K562 (cell line): ENCODE results near the gene FN3KRP. TPM values are rescaled to one million over a fixed set of nuclear protein-coding genes. Genes with fewer than 3 reads are reported as not detected.

ENCODE experiments used
- CHCHD3 ChIP-seq: fragments of 250-450 bp; sonication (Bioruptor Pico); IDR thresholded peaks from 2 replicates; pipeline ENCODE4 v2.1.2; 2022; ENCODE audit warnings: mild to moderate bottlenecking
- ETS2 ChIP-seq: IDR thresholded peaks from 2 replicates; pipeline ENCODE4 v1.6.1; 2016; ENCODE audit warnings: borderline replicate concordance, missing genetic modification characterization, mild to moderate bottlenecking, moderate library complexity, missing compliant biosample characterization; ENCODE audit not compliant: poor library complexity, severe bottlenecking
- NCOA6 ChIP-seq: fragments of 450-650 bp; IDR thresholded peaks from 2 replicates; pipeline ENCODE4 v1.6.1; 2017; ENCODE audit warnings: mild to moderate bottlenecking
- SRF ChIP-seq, 2 experiments: fragments of 250-450, 450-650 bp in 1 of 2; sonication (Bioruptor Pico) in 1 of 2; sonication (generic) in 1 of 2; formaldehyde crosslinking; IDR thresholded peaks; 2 replicates each; pipeline versions ENCODE4 v1.5.0 to v1.5.1; 2020 to 2022; ENCODE audit warnings: mild to moderate bottlenecking in 1 of 2, missing genetic modification reagents in 1 of 2
- TEAD4 ChIP-seq, 2 experiments: sonication (generic) in 1 of 2; formaldehyde crosslinking in 1 of 2; IDR thresholded peaks; 2 replicates each; pipeline versions ENCODE4 v1.6.1 to v1.8.0; 2012 to 2022; ENCODE audit warnings: borderline replicate concordance in 1 of 2, inconsistent platforms in 1 of 2, low read length in 1 of 2, mild to moderate bottlenecking in 1 of 2, missing genetic modification reagents in 1 of 2
- ZNF23 ChIP-seq: fragments of 250-450 bp; sonication (Bioruptor Pico); IDR thresholded peaks from 2 replicates; pipeline ENCODE4 v1.4.0; 2020; ENCODE audit warnings: mild to moderate bottlenecking
- ZNF24 ChIP-seq: fragments of 450-650 bp; IDR thresholded peaks from 2 replicates; pipeline ENCODE4 v1.6.1; 2016
- ZNF274 ChIP-seq: IDR thresholded peaks from 2 replicates; pipeline ENCODE4 v1.6.1; 2011; ENCODE audit warnings: low read depth, mild to moderate bottlenecking, low read length, moderate library complexity, borderline replicate concordance
- polyA plus RNA-seq, 8 experiments: library from polyadenylated mRNA; depleted of rRNA in 4 of 8; stranded (reverse) in 5 of 8; unstranded in 3 of 8; fragments of >200 nt; fragmentation: Nextera tagmentation in 2 of 8; fragmentation: Illumina TruSeq in 1 of 8; extraction: Ambion mirVana in 2 of 8; extraction: Trizol in 1 of 8; gene quantifications; 2 replicates each; pipeline versions ENCODE4 v1.2.1 to v1.2.3, GENCODE V29; 2011 to 2014; ENCODE audit warnings: inconsistent platforms in 1 of 8, missing spikeins in 1 of 8
- total RNA-seq, 7 experiments: library from RNA; depleted of rRNA in 6 of 7; stranded (reverse); fragments of >200 nt in 6 of 7; fragmentation: Illumina TruSeq in 2 of 7; extraction: Trizol in 2 of 7; gene quantifications; 2 replicates each; pipeline versions ENCODE4 v1.2.1 to v1.2.3, GENCODE V29; 2011 to 2021; ENCODE audit warnings: low replicate concordance in 1 of 7
- TF ChIP-seq, protein P1 (sequence below): fragments of 450-650 bp; IDR thresholded peaks from 2 replicates; pipeline ENCODE4 v1.6.1; 2016; ENCODE audit warnings: antibody characterized with exemption
- TF ChIP-seq, protein P2 (sequence below): sonication (generic); formaldehyde crosslinking; IDR thresholded peaks from 2 replicates; pipeline ENCODE4 v1.8.0; 2023; ENCODE audit warnings: mild to moderate bottlenecking, missing genetic modification reagents
- TF ChIP-seq, protein P3 (sequence below): fragments of 200-600 bp; sonication (generic); IDR thresholded peaks from one replicate; pipeline ENCODE4 v1.6.1; 2012; ENCODE audit warnings: mild to moderate bottlenecking, low read depth, low read length, inconsistent platforms

FN3KRP gene
- total and polyA plus RNA-seq, 9 of the 15 experiments (the other 6 are each of a cell fraction or from before 2014, with no cell fraction given), result 2.0 to 32.1 (median 24.9) TPM

DNA sequence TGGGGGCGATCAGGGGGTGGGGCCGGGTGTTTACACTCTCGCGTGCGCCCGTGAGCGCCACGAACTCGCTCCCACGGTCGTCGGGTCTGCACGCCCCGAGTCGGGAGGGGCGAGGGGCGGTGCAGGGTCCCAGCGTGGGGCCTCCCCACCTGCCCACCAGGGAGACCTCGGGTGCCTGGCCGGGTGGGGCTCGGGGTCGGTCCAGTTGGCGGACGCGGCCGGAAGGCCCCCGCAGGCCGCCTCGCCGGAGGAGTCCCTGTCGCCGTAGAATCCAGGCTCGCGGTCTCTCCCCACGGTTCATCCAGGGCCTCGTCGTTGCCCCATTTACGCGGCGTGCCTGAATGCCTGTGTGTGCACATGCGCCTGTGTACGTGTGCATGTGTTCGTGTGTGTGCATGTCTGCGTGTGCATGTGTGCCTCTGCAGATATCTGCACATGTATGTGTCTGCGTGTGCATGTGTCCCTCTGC lies 17.5 kb upstream of the FN3KRP start (continued):
- TF ChIP-seq ZNF274 (no peak), NCOA6 (no peak), ZNF23 (CRISPR knock-in tag) (no peak), SRF (CRISPR knock-in tag; IDR thresholded peaks at IDR 0.05) (no peak), CHCHD3 (CRISPR knock-in tag) (no peak), TEAD4 (IDR thresholded peaks at IDR 0.05; ENCODE audit: low read length) (no peak), TEAD4 (CRISPR knock-in tag; IDR thresholded peaks at IDR 0.05; ENCODE audit: borderline replicate concordance) (no peak; the same call in 1 of the 2 replicates), ETS2 (tag) (no peak), ZNF24 (no peak)
- TF ChIP-seq, protein P1, sequence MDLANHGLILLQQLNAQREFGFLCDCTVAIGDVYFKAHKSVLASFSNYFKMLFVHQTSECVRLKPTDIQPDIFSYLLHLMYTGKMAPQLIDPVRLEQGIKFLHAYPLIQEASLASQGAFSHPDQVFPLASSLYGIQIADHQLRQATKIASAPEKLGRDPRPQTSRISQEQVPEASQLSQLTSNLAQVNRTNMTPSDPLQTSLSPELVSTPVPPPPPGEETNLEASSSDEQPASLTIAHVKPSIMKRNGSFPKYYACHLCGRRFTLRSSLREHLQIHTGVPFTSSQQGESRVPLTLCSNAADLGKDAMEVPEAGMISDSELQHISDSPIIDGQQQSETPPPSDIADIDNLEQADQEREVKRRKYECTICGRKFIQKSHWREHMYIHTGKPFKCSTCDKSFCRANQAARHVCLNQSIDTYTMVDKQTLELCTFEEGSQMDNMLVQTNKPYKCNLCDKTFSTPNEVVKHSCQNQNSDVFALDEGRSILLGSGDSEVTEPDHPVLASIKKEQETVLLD, result no peak
- TF ChIP-seq, protein P2, sequence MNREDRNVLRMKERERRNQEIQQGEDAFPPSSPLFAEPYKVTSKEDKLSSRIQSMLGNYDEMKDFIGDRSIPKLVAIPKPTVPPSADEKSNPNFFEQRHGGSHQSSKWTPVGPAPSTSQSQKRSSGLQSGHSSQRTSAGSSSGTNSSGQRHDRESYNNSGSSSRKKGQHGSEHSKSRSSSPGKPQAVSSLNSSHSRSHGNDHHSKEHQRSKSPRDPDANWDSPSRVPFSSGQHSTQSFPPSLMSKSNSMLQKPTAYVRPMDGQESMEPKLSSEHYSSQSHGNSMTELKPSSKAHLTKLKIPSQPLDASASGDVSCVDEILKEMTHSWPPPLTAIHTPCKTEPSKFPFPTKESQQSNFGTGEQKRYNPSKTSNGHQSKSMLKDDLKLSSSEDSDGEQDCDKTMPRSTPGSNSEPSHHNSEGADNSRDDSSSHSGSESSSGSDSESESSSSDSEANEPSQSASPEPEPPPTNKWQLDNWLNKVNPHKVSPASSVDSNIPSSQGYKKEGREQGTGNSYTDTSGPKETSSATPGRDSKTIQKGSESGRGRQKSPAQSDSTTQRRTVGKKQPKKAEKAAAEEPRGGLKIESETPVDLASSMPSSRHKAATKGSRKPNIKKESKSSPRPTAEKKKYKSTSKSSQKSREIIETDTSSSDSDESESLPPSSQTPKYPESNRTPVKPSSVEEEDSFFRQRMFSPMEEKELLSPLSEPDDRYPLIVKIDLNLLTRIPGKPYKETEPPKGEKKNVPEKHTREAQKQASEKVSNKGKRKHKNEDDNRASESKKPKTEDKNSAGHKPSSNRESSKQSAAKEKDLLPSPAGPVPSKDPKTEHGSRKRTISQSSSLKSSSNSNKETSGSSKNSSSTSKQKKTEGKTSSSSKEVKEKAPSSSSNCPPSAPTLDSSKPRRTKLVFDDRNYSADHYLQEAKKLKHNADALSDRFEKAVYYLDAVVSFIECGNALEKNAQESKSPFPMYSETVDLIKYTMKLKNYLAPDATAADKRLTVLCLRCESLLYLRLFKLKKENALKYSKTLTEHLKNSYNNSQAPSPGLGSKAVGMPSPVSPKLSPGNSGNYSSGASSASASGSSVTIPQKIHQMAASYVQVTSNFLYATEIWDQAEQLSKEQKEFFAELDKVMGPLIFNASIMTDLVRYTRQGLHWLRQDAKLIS (CRISPR knock-in tag), result no peak
- TF ChIP-seq, protein P3, sequence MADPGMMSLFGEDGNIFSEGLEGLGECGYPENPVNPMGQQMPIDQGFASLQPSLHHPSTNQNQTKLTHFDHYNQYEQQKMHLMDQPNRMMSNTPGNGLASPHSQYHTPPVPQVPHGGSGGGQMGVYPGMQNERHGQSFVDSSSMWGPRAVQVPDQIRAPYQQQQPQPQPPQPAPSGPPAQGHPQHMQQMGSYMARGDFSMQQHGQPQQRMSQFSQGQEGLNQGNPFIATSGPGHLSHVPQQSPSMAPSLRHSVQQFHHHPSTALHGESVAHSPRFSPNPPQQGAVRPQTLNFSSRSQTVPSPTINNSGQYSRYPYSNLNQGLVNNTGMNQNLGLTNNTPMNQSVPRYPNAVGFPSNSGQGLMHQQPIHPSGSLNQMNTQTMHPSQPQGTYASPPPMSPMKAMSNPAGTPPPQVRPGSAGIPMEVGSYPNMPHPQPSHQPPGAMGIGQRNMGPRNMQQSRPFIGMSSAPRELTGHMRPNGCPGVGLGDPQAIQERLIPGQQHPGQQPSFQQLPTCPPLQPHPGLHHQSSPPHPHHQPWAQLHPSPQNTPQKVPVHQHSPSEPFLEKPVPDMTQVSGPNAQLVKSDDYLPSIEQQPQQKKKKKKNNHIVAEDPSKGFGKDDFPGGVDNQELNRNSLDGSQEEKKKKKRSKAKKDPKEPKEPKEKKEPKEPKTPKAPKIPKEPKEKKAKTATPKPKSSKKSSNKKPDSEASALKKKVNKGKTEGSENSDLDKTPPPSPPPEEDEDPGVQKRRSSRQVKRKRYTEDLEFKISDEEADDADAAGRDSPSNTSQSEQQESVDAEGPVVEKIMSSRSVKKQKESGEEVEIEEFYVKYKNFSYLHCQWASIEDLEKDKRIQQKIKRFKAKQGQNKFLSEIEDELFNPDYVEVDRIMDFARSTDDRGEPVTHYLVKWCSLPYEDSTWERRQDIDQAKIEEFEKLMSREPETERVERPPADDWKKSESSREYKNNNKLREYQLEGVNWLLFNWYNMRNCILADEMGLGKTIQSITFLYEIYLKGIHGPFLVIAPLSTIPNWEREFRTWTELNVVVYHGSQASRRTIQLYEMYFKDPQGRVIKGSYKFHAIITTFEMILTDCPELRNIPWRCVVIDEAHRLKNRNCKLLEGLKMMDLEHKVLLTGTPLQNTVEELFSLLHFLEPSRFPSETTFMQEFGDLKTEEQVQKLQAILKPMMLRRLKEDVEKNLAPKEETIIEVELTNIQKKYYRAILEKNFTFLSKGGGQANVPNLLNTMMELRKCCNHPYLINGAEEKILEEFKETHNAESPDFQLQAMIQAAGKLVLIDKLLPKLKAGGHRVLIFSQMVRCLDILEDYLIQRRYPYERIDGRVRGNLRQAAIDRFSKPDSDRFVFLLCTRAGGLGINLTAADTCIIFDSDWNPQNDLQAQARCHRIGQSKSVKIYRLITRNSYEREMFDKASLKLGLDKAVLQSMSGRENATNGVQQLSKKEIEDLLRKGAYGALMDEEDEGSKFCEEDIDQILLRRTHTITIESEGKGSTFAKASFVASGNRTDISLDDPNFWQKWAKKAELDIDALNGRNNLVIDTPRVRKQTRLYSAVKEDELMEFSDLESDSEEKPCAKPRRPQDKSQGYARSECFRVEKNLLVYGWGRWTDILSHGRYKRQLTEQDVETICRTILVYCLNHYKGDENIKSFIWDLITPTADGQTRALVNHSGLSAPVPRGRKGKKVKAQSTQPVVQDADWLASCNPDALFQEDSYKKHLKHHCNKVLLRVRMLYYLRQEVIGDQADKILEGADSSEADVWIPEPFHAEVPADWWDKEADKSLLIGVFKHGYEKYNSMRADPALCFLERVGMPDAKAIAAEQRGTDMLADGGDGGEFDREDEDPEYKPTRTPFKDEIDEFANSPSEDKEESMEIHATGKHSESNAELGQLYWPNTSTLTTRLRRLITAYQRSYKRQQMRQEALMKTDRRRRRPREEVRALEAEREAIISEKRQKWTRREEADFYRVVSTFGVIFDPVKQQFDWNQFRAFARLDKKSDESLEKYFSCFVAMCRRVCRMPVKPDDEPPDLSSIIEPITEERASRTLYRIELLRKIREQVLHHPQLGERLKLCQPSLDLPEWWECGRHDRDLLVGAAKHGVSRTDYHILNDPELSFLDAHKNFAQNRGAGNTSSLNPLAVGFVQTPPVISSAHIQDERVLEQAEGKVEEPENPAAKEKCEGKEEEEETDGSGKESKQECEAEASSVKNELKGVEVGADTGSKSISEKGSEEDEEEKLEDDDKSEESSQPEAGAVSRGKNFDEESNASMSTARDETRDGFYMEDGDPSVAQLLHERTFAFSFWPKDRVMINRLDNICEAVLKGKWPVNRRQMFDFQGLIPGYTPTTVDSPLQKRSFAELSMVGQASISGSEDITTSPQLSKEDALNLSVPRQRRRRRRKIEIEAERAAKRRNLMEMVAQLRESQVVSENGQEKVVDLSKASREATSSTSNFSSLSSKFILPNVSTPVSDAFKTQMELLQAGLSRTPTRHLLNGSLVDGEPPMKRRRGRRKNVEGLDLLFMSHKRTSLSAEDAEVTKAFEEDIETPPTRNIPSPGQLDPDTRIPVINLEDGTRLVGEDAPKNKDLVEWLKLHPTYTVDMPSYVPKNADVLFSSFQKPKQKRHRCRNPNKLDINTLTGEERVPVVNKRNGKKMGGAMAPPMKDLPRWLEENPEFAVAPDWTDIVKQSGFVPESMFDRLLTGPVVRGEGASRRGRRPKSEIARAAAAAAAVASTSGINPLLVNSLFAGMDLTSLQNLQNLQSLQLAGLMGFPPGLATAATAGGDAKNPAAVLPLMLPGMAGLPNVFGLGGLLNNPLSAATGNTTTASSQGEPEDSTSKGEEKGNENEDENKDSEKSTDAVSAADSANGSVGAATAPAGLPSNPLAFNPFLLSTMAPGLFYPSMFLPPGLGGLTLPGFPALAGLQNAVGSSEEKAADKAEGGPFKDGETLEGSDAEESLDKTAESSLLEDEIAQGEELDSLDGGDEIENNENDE, result no peak
